Brain microvascular endothelial cell (primary cell): ENCODE data around the gene COL4A1.

Experiments used
- DNase-seq: peaks from one replicate; pipeline ENCODE4 v3.0.0-alpha.2; 2020
- H3K27ac ChIP-seq: fragments of 250-450 bp; sonication (Bioruptor Pico); 2 replicates; pipeline ENCODE4 v1.5.1; 2020; ENCODE audit warnings: mild to moderate bottlenecking, moderate library complexity
- H3K27me3 ChIP-seq: fragments of 250-450 bp; sonication (Bioruptor Pico); replicated peaks from 2 replicates; pipeline ENCODE4 v1.5.1; 2020; ENCODE audit warnings: mild to moderate bottlenecking
- H3K36me3 ChIP-seq: fragments of 250-450 bp; sonication (Bioruptor Pico); replicated peaks from 2 replicates; pipeline ENCODE4 v1.5.1; 2020; ENCODE audit warnings: mild to moderate bottlenecking
- H3K4me3 ChIP-seq: 2 replicates; pipeline ENCODE4 v1.5.1; 2011; ENCODE audit warnings: low read depth, mild to moderate bottlenecking, control low read depth, low read length, moderate library complexity
- CTCF ChIP-seq: IDR thresholded peaks from 2 replicates; pipeline ENCODE4 v1.5.1; 2011; ENCODE audit warnings: low read depth, mild to moderate bottlenecking, moderate library complexity, low read length, control low read depth, inconsistent platforms; ENCODE audit errors: missing control alignments
- in situ Hi-C: cut with HindIII; loops from 2 replicates; pipeline ENCODE4 v1.10.0; 2017; ENCODE audit warnings: low sequenced_read_pairs, low pct_ligation_motif_present

Gene COL4A1

GRCh38 chr13:110239280-110240125 lies 67.5 kb downstream of the COL4A1 start:
- Histone ChIP-seq H3K36me3 (peaks cover 71% of the 10 kb centered on the region), H3K4me3 (no peak overlapping the region), H3K27me3 (no peaks in the 10 kb centered on the region), H3K27ac (peak overlapping the region; percentile 8)
- in situ Hi-C loops: no loop called here
- peak; percentile 29 for TF ChIP-seq CTCF
- DNase-seq: no peak

- peak overlapping the region; percentile 43 for H3K27ac ChIP-seq
- H3K36me3 ChIP-seq: peaks cover 64% of the 10 kb centered on the region
- no peak for DNase-seq
- TF ChIP-seq CTCF: no peak
- H3K27me3 ChIP-seq: no peaks in the 10 kb centered on the region
- H3K4me3 ChIP-seq: no peak overlapping the region
- in situ Hi-C loops: no loop called here
These were observed 68.2 kb downstream of the COL4A1 start for GRCh38 chr13:110238818-110239195.

GRCh38 chr13:110237875-110238817 lies 68.8 kb downstream of the COL4A1 start:
- in situ Hi-C loops: no loop called here
- H3K36me3 ChIP-seq: peaks cover 59% of the 10 kb centered on the region
- TF ChIP-seq CTCF: no peak
- H3K27ac ChIP-seq: peak overlapping the region; percentile 43
- H3K4me3 ChIP-seq: no peak overlapping the region
- no peak for DNase-seq
- no peaks in the 10 kb centered on the region for H3K27me3 ChIP-seq

- DNase-seq: no peak
- H3K4me3 ChIP-seq: no peak overlapping the region
- no peak for TF ChIP-seq CTCF
- H3K27ac ChIP-seq: peak overlapping the region; percentile 43
- in situ Hi-C loops: no loop called here
- H3K36me3 ChIP-seq: peaks cover 50% of the 10 kb centered on the region
- H3K27me3 ChIP-seq: no peaks in the 10 kb centered on the region
These were observed 70.1 kb downstream of the COL4A1 start for GRCh38 chr13:110236831-110237261.

GRCh38 chr13:110236431-110236830 lies 70.5 kb downstream of the COL4A1 start:
- in situ Hi-C loops: no loop called here
- no peak for DNase-seq
- Histone ChIP-seq H3K27me3 (no peaks in the 10 kb centered on the region), H3K27ac (peak overlapping the region; percentile 43), H3K36me3 (peaks cover 48% of the 10 kb centered on the region), H3K4me3 (no peak overlapping the region)
- TF ChIP-seq CTCF: no peak
